A549 treated with Mapracorat at 1 μM for 4 hours (cell line): ENCODE measurements around the gene ZNF318. TPM values are rescaled to one million over a fixed set of nuclear protein-coding genes. Genes with fewer than 3 reads are reported as not detected.

ENCODE experiments used
- total RNA-seq: library from RNA; stranded (reverse); fragments of 200-300 nt; extraction: Qiagen RNA extraction; gene quantifications from 5 replicates; pipeline ENCODE4 v1.2.3, GENCODE V29; 2022

The ZNF318 gene
- 3.6 to 5.1 TPM (median 5.0 TPM) in 5 replicates for total RNA-seq

DNA sequence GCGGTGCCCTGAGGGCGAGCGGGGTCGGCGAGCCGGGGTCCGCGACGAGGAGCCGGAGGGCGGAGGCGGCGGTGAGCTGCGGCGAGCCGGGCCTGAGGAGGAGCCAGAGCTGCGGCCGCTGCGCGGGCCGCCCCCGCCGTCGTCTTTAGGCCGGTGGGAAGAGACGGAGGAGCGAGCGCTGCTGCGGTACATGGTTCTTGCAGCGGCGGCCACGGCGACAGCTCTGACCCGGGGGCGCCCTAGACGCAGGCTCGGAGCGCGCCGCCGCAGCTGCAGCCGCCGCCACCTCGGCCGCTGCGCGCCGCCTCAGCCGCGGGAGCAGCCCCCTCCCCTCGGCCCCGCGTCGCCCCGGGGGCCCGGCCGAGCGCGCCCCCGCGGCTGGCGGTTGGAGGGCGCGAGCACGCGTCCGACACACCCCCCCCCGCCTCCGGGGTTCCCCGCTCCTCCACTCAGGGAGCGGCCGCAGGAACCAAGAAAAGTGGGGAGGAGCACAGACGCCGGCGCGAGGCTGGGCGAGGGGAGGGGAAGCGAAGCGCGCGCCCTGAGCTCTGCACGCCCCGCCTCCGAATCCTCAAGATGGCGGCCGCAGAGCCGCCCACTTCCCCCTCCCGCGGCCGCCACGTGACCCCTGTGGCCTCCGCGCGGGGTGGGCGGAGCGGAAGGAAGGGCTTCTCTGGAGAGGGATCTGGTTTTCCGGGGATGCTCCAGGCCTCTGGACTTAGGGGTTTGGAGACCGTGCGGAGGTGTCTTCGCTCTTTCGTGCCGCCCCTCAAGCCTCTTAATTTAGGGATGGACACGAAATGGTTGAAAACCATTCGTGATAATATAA, at the start of gene ZNF318:
TSS of gene ZNF318 (minus strand) at position 474 of the 829 bp plus-strand sequence. CDS start at position 192, 282 bp downstream.

DNA sequence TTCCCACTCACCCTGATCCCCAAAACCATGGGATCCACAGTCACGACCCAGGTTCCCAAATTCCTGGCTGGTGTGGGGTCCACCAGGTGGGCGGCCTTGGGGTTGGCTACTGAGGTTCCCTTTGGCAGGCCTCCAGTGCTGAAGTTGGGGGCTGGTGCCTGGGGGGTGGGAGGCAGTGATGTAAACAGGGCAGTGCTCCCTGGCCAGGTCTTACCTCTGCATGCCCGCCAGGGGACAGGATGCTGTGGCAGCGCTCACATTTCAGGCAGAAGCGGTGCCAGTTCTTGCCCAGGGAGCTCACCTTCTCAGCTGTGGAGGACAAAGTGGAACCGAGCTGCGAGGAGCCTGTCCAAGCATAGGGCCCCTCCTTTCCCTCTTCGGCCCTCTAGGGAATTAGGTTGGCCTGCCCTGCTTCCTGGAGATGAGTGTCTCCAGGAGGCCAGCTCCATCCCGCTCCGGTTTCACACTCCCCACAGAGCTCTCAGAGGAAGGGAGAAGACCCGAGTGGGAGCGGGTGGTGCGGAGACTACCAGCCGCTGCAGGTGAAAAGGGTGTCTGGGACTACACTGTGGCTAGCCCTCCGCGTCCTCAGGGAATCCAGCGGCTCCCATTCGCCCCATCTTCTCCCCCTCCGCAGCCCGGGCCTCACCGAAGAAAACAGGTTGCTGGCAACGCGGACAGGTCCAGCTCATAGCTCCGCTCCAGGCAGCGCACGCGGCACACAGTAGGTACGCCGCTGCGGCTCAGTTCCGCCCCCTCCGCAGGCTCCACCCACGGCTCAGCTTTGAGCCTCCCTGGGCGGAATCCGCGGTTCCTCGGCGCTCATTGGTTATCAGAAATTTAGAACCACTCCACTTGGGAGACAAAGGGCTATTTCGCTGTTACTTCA, 61.1 kb downstream of the ZNF318 start, which contains the start of gene CRIP3:
TSS of gene CRIP3 (minus strand) at position 726 of the 889 bp plus-strand sequence. CDS start at position 692, 34 bp downstream.

DNA sequence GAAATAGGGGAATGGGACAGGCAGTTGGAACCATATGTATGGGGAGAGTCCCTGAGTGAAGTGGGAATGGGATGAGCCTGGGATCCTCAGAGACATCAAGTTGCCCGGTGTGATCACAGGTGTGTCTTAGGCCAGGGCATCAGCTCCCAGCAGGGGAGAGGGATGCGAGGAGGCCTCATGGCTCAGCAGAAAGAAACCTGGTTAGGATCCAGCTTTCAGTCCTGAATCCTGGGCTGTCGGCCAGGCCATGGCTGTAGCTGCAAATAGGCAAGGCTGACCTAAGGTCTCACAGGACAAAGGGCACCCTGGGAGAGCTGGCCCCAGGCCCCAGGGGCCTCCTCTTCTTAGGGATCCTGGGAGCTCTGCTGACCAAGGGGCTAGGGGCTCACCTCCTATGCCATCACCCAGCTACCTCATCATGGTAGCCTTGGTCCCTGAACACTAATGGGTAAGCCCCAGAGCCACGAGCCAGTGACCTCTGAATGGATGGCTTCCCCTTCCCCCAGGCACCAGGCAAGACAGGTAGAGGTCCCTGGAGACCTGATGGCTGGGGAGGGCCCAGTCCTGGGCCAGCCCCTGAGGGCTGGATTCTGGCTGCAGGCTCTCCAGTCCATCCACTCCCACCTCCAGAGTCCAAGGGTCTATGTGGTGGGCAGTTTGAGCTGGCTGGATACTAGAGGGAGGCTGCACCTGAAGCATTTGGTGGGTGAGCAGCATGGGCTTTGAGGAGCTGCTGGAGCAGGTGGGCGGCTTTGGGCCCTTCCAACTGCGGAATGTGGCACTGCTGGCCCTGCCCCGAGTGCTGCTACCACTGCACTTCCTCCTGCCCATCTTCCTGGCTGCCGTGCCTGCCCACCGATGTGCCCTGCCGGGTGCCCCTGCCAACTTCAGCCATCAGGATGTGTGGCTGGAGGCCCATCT, 71.5 kb downstream of the ZNF318 start, which contains the start of gene SLC22A7:
TSS of gene SLC22A7 (plus strand) at position 617 of the 921 bp plus-strand sequence. CDS start at position 716, 99 bp downstream.

Other genes with a start within 250 kb of the ZNF318 start
- 12.3 to 16.9 TPM (median 16.1 TPM) in 5 replicates for gene SRF, start 198.4 kb downstream of the ZNF318 start, total RNA-seq
- 7.2 to 12.6 TPM (median 7.9 TPM) in 5 replicates for gene CUL9, start 187.5 kb downstream of the ZNF318 start, total RNA-seq
- 72.7 to 108 TPM (median 97.1 TPM) in 5 replicates for gene DNPH1, start 140.2 kb downstream of the ZNF318 start, total RNA-seq
- 0.02 to 0.07 TPM (median 0.04 TPM) in 5 replicates for gene TTBK1, start 126.2 kb downstream of the ZNF318 start, total RNA-seq
- not detected in 5 replicates for gene SLC22A7, start 71.4 kb downstream of the ZNF318 start, total RNA-seq
- 0.39 to 0.51 TPM (median 0.43 TPM) in 5 replicates for gene CRIP3, start 60.8 kb downstream of the ZNF318 start, total RNA-seq
- gene ABCC10, start 57.9 kb upstream of the ZNF318 start, total RNA-seq: 5.7 to 12.4 TPM (median 8.5 TPM) in 5 replicates
- gene DLK2, start 85.9 kb upstream of the ZNF318 start, total RNA-seq: 4.5 to 7.5 TPM (median 7.1 TPM) in 5 replicates
- gene TJAP1, start 107.9 kb upstream of the ZNF318 start, total RNA-seq: 15.2 to 19.9 TPM (median 18.2 TPM) in 5 replicates
- gene LRRC73, start 140.7 kb upstream of the ZNF318 start, total RNA-seq: 0.46 to 1.3 TPM (median 1.1 TPM) in 5 replicates
- gene YIPF3, start 147.3 kb upstream of the ZNF318 start, total RNA-seq: 63.3 to 71.4 TPM (median 66.2 TPM) in 5 replicates
- 44.9 to 48.4 TPM (median 46.3 TPM) in 5 replicates for gene POLR1C, start 147.4 kb upstream of the ZNF318 start, total RNA-seq
- 25.5 to 28.9 TPM (median 28.4 TPM) in 5 replicates for gene XPO5, start 206.4 kb upstream of the ZNF318 start, total RNA-seq
- gene POLH, start 206.5 kb upstream of the ZNF318 start, total RNA-seq: 6.8 to 10.3 TPM (median 8.3 TPM) in 5 replicates